Thoracic aorta (tissue), 2 donors: Measurements from ENCODE around the gene INF2. TPM values are rescaled to one million over a fixed set of nuclear protein-coding genes. Genes with fewer than 3 reads are reported as not detected.

Source experiments
- ATAC-seq: fragments of 150-250 bp; one replicate; pipeline ENCODE4 v1.8.0; 2017; ENCODE audit warnings: low read depth; ENCODE audit not compliant: insufficient number of reproducible peaks, low FRiP score
- DNase-seq: peaks from one replicate; pipeline ENCODE4 v3.0.0-alpha.2; 2020; ENCODE audit warnings: low spot score
- H3K27ac ChIP-seq, 2 donors: fragments of 200-600 bp; sonication (generic); 1 replicate in 1 of 2; 2 replicates in 1 of 2; pipeline ENCODE4 v1.5.1; 2016; ENCODE audit warnings: mild to moderate bottlenecking in 2 of 2, moderate library complexity in 2 of 2
- H3K27me3 ChIP-seq: fragments of 200-600 bp; sonication (generic); replicated peaks from 2 replicates; pipeline ENCODE4 v1.6.0; 2016; ENCODE audit warnings: mild to moderate bottlenecking; ENCODE audit not compliant: insufficient read depth
- H3K36me3 ChIP-seq: fragments of 200-600 bp; sonication (generic); one replicate; pipeline ENCODE4 v1.5.1; 2016
- H3K4me1 ChIP-seq, 2 donors: fragments of 200-600 bp; sonication (generic); 1 replicate in 1 of 2; 2 replicates in 1 of 2; pipeline versions ENCODE4 v1.5.1 to v1.6.0; 2016; ENCODE audit warnings: low read depth in 2 of 2, mild to moderate bottlenecking in 1 of 2; ENCODE audit not compliant: control insufficient read depth in 1 of 2
- H3K4me3 ChIP-seq: fragments of 200-600 bp; sonication (generic); 2 replicates; pipeline ENCODE4 v1.5.1; 2016; ENCODE audit warnings: mild to moderate bottlenecking
- H3K9me3 ChIP-seq: fragments of 200-600 bp; sonication (generic); 2 replicates; pipeline ENCODE4 v1.5.1; 2016
- total RNA-seq, 2 donors: library from RNA; depleted of rRNA; stranded (reverse); fragments of >200 nt; gene quantifications; one replicate each; pipeline versions ENCODE4 v1.1.0 to v1.2.3, GENCODE V29; 2016
- TF ChIP-seq, protein P1 (sequence below): fragments of 200-600 bp; sonication (generic); IDR thresholded peaks from one replicate; pipeline ENCODE4 v1.5.1; 2019; ENCODE audit warnings: antibody characterized with exemption

Gene INF2
- total RNA-seq, 2 donors from 2014 or later, result 124 to 162 TPM

DNA sequence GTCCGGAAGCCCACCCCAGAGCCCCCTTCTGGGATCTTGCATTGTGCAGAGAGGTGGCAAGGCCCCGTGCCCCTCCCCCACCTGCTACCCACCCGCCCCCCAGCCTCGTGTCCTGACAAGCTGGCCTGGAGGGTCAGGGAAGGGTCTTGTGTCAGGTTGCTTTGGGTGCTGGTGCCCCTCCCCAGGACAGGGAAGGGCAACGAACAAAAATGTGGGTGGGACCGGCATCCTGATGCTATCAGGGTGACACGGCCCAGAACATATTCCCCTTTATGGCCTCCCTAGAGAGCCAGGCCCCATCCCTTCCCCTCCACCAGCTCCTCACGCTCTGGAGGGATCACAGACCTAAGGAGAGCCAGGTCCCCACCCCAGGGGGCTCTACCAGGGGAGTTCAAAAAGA lies 46.1 kb upstream of the INF2 start:
- Histone ChIP-seq H3K4me1 (no peaks in the 10 kb centered on the region), H3K4me3 (no peak overlapping the region), H3K9me3 (no peaks in the 10 kb centered on the region), H3K36me3 (no peaks in the 10 kb centered on the region), H3K27me3 (no peaks in the 10 kb centered on the region), H3K27ac (no peak overlapping the region)
- no peak for ATAC-seq
- DNase-seq, result no peak
- TF ChIP-seq, protein P1, sequence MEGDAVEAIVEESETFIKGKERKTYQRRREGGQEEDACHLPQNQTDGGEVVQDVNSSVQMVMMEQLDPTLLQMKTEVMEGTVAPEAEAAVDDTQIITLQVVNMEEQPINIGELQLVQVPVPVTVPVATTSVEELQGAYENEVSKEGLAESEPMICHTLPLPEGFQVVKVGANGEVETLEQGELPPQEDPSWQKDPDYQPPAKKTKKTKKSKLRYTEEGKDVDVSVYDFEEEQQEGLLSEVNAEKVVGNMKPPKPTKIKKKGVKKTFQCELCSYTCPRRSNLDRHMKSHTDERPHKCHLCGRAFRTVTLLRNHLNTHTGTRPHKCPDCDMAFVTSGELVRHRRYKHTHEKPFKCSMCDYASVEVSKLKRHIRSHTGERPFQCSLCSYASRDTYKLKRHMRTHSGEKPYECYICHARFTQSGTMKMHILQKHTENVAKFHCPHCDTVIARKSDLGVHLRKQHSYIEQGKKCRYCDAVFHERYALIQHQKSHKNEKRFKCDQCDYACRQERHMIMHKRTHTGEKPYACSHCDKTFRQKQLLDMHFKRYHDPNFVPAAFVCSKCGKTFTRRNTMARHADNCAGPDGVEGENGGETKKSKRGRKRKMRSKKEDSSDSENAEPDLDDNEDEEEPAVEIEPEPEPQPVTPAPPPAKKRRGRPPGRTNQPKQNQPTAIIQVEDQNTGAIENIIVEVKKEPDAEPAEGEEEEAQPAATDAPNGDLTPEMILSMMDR, result no peak

DNA sequence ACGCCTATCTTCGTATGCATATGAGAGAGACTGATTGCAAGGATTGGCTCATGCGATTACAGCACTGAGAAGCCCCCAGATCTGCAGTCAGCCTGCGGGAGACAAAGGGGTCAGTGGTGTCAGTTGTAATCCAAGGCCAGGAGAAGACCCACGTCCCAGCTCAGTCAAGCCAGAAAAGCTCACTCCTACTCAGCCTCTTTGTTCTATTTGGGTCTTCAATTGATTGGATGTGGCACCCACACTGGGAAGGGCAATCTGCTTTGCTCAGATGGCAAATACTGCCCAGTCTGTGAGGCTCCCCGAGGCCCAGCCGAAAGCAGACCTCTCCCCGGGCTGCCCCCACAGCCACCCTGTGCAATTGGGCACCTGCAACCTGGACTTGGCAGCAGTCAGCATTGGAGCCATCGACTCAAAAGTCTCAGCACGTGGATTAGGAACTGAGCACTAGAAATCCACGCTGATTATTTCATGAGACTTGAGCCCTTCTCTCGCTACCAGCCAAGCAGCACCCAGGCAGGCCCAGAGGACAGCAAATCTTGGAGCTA lies 45.3 kb upstream of the INF2 start:
- TF ChIP-seq, protein P1, result no peak
- no peak overlapping the region for H3K27ac ChIP-seq
- no peaks in the 10 kb centered on the region for H3K36me3 ChIP-seq
- no peaks in the 10 kb centered on the region for H3K4me1 ChIP-seq
- H3K27me3 ChIP-seq, result no peaks in the 10 kb centered on the region
- H3K4me3 ChIP-seq, result no peak overlapping the region
- no peaks in the 10 kb centered on the region for H3K9me3 ChIP-seq
- ATAC-seq (no peak), DNase-seq (no peak)

DNA sequence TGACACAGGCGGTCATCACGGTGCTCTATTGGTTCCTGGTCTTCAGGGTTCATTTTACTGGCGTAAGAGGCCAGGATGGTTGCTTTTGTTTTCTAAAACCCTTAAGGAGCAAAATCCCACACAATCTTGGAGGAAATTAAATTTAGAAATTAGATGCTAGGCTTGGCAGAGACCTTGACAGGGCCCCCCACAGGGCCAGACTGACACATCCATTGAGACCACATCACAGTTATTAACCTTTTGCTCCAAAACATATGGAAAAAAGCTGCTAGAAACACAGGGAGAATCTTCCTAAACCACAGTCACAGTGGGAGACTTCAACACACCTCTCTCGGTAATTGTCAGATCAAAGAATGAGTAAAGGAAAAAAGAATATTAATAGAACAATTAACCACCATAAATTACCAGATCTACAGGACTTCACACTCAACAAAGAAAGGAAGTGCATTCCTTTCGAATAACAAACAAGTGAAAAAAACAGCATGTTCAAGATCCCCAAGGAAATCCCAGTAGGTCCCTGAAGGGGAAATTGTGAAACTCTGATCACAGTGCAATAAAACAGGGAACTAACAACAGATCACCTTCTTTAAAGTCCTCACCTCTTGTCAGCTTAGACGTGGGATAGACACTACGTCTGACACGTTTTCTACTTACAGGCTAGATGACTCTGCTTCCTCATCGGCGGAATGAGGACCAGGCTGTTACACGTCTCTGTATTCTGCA lies 44.6 kb upstream of the INF2 start:
- Histone ChIP-seq H3K9me3 (no peaks in the 10 kb centered on the region), H3K4me3 (no peak overlapping the region), H3K27me3 (no peaks in the 10 kb centered on the region), H3K27ac (no peak overlapping the region), H3K4me1 (peaks cover 0 to 2% of the 10 kb centered on the region in 2 donors), H3K36me3 (no peaks in the 10 kb centered on the region)
- TF ChIP-seq, protein P1, result no peak
- DNase-seq (no peak), ATAC-seq (no peak)

DNA sequence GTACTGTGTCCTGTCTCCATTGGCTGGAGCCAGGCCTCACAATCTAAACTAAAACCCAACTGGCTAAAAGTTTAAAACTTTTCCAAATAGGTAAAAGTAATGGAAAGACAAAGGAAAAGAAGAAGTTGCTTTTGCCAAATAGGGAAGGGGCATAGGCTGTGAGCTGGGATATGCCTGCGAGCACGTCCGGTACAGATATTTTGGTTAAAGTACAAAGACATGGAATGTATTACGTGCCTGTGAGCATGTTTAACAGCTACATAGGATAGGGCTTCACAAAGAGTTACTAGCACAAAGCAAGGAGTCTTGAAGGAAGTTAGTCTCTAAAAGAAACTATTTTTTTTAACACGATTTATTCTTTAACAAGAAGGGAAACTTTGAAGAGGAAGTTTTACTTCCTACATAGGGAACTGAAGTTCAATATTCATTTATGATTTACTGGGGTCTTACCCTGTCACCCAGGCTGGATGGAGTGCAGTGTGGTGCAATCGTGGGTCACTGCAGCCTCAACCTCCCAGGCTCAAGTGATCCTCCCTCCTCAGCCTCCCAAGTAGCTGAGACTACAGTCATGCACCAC lies 41.9 kb upstream of the INF2 start:
- TF ChIP-seq, protein P1, result no peak
- Histone ChIP-seq H3K9me3 (no peaks in the 10 kb centered on the region), H3K27me3 (no peaks in the 10 kb centered on the region), H3K4me1 (peaks cover 0 to 6% of the 10 kb centered on the region in 2 donors), H3K4me3 (no peak overlapping the region), H3K27ac (no peak overlapping the region), H3K36me3 (no peaks in the 10 kb centered on the region)
- DNase-seq (no peak), ATAC-seq (no peak)

DNA sequence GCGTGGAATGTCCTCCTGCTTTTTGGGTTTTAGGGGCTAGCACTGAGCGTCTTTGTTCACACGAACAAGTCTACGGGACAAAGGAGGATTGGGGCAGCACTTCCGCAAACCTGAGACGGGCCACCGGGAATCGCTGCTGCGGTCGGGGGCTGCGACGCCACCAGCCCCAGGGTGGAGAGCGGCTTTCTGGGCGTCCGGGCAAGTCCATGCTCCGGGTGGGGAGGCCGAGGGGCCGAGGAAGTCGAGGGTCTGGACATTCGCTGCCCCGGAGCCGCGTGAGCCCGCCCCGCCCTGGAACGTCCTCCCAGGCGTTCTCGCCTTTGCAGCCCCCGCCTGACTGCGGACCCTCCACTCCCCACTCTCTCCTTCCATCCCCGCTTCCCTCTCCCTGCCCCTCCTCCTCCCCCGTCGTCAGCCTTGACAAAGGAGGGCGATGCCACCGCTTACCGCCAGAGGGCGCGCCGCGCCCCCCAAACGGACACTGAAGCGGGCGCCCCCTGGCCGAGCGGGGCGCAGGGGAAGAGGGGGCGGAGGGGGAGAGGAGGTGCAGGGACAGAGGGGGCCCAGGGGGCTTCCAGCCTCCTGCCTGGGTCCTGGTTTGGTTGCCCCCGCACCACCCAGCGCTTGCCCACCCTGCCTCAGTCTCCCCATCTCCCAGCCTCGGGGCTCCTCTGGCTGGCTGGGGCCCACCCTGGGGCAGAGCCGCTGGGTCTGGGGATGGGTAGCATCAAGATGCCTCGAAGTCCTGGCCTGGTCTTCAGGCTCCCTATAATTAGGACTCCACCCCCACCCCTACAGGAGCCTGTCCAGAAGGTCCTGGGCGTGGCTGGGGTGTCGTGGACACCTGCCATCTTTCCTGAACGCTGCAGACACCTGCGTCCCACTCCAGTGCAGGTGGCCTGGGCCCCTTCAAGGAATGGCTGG lies 39.1 kb upstream of the INF2 start:
- no peak overlapping the region for H3K27ac ChIP-seq
- TF ChIP-seq, protein P1, result peak; percentile 98
- ATAC-seq, result no peak

More for the DNA sequence above, 39.1 kb upstream of the INF2 start:
- Histone ChIP-seq H3K36me3 (no peaks in the 10 kb centered on the region), H3K4me3 (peak overlapping the region; percentile 66), H3K9me3 (no peaks in the 10 kb centered on the region), H3K27me3 (no peaks in the 10 kb centered on the region), H3K4me1 (peaks cover 0 to 7% of the 10 kb centered on the region in 2 donors)
- DNase-seq, result no peak
